Measurements from ENCODE around the gene MROH9.
"Not testable (repeated sequence)": the region's sequence is repeated elsewhere in the genome, so short reads cannot be mapped to it uniquely, and the experiment has no call there.

The MROH9 gene, protein sequence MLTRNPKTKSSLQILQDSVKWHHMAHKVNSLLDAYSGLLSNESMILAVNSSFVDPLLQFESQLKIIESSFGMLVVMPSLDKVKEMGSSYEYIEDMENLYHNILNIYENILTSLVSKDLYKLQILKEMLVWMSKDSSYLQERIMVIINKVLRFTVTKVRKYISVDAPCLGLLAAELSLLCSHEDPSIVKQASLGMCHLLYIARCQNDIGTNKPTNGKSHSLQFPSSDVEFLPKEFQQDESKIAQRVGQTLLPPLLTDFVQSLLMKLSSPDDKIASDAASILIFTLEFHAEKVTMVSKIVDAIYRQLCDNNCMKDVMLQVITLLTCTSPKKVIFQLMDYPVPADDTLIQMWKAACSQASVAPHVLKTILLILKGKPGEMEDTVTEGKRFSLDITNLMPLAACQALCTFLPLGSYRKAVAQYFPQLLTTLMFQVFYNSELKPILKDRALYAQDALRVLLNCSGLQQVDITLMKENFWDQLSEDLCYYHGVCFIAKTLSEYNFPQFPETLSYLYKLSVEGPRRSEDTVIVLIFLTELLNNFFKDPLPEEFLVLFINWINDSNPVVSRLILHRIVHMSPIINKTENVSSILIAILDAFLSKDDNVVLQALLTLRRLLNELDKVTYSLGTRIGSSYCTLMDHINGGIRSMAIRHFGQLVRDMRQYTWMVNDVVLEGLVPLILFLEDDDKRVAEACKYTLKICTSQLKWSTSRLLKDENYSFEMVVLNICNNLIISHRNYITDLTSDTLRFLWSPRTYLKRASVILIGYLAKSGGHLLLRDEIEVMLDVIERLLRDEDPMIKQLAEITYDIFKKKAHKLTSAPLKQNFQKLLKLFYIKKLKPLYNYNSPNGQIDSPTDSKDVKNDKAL

DNA sequence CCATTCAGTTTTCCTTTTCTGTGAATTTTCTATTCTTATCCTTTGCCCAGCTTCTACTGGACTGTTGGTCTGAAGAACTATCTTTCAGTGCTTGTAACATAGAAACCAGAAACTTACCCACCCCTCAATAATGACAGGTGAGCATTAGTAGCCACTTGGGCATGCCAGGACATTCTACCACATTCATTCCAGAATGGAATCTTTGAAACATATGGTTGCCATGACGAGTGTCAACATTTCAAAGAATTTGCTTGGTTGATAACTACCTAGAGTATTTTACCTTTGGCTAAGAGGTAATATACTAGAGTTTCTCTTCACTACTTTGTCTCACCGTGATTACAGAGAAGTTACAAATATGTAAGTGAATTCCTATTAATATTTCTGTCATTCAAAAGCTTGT is at the start of gene MROH9:
Gene MROH9 (plus strand): TSS at position 304 of the 400 bp plus-strand sequence. CDS start 10,023 bp downstream, outside the sequence.
- DNase-seq = no peak

DNA sequence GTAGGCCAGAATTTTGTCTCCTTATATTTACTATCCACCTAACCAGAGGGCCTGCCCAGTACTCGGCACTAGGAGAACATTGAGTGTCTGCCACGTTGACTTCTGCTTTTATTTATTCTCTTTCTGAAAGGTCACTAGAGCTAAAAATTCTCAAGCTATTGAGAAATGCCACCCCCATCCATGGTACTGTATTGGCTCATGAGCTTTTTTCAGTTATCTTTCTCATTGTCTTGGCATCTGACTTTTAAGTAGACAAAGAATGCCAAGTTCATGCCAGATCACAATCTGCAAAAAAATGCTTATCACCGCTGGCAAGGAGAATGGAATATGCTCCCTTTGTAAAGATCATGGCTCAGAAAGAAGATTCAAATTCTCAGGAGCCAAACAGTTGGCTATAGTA is 49.8 kb upstream of the MROH9 start:
- DNase-seq = no peak

DNA sequence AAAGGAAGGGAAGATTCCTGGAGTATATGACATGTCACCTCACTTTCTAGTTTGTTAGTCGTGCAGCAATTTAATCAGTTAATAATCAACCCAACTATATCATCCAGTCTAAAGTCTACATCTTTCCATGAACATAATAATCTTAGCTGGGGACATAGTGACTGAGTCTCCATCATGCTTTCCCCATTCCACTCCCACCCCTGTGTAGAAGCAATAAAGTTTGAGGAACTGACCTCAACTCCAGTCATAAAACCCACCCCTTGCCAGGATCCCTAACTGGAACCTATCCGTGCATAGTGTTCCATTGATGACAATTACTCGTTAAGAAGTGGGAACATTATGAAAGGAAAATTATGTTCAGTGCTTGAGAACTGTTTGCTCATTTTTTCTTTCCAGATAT is 48.9 kb upstream of the MROH9 start:
- no peak for DNase-seq

DNA sequence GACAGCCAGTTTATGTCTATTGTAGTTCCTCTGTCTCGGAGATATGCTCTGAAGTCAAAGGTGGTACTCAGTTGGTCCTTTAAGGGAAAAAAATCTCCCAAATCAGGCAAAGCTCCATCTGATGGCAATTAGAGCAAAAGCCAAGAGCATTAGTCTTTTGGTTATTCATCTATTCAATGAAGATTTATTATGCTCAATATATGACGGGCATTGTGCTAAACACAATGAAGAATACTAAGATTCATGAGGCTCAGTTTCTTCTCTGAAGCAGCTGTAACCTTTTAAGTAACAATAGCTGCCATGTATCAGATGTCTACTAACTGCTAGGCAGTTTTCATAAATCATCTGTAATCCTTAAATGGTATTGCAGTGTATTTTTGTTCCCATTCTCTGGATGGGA is 47.6 kb upstream of the MROH9 start:
- no peak for DNase-seq

DNA sequence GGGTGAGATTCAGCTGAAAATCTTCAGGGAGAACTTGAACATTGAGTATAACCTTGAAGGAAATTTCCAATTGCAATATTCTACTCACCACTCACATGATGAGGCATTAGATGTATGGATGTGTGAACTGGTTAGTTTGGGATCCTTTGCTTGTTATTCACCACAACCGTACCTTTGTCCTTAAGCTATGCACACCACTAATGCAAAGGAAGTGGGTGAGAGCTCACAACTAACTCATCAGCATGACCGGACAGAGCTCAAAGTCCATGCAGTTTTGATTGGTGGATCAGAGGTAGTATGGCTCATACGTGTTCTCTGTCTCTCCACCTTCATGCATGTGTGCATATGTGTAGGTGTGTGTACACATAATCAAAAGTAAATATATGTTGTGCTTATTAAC is 43.5 kb upstream of the MROH9 start:
- no peak for DNase-seq

DNA sequence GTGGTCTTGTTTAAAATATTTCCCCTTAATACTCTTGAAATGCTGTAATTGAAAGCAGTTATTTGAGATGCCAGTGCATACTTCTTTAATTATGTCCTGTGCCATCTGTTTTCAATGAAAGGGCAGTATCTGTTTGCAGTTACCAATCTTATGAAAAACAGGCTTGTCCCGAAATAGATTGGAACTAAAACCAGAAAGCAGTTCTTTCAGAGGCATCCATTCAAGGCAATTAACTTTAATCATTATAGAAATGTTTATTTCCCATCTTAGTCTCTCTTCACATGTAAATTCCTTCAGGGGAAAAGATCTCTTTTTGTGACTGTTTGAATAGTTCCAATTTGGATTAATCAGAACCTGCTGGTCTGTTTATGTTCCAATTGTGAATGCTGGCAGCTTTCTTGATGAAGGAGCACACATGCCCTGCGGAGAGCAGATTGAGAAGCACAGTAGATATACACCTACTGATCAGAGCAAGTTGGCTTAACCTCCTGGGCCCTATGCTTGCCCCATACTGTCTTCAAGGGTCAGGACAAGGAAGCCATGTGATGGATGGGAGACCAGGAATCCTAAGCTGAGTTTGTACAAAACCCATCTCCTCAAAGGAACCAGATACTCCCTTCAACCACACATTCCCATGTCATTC is 41.6 kb upstream of the MROH9 start:
- DNase-seq = no peak

DNA sequence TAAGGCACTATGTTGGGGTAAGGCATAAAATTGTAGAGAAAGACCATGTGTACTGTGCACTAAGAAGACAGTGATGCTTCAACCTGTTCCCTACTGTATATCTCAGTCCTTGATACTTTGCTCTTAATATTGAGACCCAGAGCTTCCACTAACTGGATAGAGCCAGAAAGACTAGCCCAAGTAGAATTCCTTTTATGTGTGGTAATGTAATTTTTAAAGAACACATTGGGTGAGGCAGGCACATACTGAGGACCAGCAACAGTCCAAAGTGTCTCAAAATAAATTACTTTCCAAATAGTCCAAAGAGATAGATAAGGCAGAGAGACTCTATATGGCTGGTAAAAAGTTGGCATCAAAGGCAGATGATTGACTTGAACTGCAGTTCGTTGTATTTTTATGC is 31.4 kb upstream of the MROH9 start:
- DNase-seq = no peak

DNA sequence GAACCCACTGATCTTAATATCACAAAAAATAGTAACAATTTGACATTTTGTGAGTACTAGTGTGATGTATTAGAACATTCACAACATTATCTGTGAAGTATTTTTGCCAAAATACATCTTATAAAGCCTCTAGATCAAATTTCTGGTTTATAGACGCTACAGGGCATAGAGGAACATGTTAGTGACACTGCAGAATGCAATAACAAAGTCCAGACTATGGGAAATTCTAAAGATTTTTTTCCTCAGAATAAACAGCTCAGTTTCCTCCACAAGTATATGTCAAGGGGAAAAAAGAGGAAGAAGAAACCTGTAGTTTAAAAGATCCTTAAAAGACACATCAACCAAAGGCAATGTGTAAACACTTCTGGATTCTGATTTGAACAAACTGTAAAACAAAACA is 26.4 kb upstream of the MROH9 start:
- no peak for DNase-seq

DNA sequence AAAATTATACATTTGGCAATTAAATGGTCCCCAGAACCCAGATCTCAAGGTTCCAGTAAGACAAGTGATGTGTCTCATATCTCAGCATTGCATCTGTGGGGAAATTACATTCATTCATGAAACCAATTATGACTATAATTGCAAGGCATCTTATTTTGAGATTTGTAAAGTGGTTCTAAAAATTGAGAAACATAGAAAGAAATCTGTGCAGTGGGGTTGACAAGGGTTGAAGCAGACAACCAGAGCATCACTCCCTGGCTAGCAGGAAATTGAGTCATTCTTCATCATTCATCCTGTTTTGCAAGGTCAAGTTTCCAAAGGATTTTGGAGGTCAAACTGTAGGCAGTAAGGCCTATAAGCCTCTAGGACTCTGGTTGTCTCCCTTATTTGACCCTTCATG is 25.1 kb upstream of the MROH9 start:
- DNase-seq = no peak

DNA sequence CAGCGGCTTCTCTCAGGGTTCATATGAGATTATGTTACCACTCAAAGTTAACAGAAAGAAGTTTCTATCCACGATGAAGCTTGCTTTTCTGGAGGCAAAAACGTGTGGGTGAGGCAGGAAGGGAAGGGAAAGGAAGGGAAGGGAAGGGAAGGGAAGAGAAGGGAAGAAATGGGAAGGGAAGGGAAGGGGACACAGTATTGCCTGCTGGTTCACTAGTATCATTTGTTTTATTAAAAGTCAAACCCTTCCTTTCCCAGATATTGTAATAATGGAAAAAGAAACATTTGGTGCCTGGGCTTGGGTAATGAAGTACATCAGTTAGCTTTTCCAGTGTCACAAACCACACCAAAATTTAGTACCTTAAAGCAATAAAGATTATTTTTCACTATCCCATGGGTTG is 18.0 kb upstream of the MROH9 start:
- no peak for DNase-seq

DNA sequence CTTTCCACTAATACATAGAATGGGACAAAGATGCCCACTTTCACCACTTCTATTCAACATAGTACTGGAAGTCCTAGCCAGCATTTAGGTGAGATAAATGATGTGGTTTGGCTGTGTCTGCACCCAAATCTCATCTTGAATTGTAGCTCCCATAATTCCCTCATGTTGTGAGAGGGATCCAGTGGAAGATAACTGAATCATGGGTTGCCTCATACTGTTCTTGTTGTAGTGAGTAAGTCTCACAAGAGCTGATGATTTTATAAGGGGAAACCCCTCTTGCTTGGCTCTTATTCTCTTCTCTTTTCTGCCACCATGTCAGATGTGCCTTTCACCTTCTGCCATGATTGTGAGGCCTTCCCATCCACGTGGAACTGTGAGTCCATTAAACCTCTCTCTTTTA is 10.7 kb upstream of the MROH9 start:
- DNase-seq = not testable (repeated sequence)

DNA sequence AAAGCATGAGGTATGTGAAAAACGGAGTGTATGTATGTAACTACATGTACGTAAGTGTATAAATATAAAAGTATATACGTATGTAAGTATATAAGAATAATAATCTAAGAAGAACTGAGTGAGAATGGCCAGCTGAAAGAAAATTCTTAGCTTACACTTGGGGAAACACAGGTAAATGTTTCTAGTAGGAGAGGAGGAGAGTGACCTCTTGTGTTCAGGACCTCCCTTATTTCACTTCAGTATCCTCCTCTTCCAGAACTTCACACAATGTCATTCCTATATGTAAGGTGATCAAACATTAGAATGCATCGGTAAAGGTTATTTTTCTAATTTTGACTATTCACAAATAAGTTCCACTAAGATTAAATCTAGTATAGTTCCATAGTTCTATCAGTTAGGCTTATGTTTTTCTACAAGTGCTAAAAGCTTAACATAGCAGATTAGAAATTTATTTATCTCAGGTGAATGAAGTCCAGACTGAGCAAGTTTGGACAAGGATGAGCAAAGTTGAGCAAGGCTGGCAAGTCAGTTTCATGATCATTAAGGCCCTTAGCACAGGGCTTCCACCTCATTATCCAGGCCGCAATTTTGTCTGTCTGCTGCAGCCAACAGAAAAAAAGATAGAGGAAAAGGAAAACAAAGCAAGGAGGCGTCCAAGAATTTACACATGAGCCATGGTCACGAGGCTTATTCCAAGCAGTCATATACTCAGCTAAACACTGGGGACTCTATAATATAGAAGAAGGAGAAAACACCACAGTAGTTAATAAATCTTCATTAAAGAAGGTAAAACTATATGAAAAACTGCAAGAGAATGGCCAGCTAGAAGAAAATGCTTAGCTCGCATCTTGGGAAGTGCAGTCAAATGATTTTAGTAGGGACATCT is 7.1 kb upstream of the MROH9 start:
- DNase-seq = no peak

DNA sequence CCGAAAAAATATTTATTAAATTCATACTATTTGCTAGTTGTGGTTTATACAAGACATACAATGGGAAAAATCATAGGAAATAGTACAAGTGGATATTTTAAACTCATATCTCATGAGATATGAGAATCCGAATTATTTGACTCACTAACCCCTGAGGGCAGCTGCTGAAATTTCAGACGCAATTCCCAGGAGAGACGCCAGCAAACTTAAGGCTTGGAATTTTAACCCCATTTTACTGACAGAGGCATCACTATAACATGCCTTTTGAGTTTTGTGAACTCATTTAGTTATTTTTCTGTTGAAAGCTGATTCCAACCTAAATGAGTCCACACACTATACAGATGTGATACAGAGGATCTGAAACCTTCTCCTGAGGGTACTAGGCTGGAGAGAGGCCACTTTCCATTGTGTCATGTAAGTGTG is 5.9 kb upstream of the MROH9 start:
- DNase-seq = no peak

DNA sequence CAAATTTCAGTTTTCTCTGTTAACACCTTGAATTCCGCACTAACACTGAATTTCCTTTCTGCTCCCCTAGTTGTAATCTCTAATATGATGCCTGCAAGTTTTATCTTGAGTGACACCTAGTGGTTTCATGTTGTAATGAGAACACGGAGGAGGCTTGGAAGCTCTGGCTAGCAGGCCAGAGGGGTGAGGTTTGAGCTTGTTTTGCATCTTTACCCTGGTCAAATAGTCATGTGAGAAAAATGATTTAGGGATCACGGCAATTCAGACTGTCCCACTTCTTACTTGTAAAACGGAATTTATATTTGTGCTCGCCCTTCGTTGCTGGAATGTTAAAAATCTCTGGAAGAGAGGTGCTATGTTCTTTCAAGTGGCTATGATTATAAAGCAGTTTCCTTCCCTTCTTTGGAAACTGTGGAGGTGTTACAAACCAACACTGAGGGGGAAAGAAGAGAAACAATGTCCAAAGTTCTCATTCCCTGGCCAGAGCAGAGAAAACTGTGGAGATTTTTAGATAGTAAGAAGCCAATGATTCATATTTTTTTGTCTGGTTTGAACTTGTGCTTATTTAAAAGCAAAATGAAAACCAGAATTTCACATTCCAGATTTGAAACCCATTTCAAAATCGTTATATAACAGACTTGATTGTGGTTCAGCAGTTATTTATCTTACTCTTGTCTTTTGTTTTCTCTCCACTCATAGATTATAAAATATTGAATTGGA is 5.3 kb upstream of the MROH9 start:
- peak; percentile 45 for DNase-seq

DNA sequence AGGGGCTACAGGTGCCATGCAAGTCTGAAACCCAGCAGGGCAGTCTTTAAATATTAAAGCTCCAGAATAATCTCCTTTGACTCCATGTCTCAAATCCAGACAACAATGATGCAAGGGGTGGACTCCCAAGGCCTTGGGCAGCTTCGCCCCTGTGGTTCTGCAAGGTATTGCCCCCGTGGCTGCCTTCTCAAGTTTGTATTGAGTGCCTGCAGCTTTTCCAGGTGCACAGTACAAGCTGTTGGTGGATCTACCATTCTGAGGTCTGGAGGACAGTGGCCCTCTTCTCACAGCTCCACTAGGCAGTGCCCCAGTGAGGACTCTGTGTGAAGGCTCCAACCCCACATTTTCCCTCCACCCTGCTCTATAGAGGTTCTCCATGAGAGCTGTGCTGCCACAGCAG is 3.7 kb upstream of the MROH9 start:
- DNase-seq = no peak

DNA sequence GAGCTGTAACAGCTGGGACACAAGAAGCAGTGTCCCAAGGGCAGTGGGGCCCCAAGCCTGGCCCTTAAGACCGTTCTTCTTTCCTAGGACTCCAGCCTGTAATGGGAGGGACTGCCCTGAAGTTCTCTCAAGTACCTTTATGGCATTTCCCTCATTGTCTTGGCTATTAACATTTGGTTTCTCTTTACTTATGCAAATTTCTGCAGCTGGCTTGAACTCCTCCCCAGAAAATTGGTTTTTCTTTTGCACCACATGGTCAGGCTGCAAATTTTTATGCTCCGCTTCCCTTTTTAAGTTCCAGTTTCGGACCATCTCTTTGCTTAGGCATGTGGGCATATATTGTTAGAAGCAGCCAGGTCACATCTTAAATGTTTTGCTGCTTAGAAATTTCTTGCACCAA is 3.1 kb upstream of the MROH9 start:
- DNase-seq = no peak

DNA sequence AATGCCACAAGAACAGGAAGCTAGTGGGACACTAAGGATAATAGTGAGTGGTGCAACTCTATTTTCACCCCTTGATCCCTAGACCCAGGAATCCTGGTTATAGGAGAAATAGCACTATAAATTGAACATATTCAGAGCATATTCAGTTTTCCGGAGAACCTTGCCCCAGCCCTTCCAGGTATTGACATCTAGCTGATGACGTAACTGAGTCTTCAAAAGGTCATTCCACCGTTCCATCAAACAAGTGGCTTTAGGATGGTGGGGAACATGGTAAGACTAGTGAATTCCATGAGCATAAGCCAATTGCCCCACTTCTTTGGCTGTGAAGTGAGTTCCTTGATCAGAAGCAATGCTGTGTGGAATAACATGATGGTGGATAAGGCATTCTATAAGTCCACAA is 2.9 kb downstream of the MROH9 start:
- DNase-seq = no peak

DNA sequence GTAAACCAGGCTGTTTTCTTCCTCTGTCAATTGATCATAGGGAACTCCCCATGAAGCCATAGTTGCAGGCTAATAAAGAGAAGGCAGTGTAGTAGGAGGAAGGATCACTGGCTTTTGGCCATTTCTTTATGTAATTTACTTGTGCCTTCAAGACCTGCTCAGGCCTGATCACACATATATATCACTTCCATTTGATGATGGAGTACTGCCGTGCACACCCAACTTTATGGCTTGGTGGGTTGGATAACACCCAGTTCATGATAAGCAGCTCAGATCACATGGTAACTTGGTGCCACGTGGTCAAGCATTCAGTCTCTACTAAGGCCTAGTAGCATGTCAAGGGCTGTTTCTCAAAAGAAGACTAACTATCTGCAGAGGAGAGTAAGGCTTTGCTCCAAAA is 4.1 kb downstream of the MROH9 start:
- no peak for DNase-seq

DNA sequence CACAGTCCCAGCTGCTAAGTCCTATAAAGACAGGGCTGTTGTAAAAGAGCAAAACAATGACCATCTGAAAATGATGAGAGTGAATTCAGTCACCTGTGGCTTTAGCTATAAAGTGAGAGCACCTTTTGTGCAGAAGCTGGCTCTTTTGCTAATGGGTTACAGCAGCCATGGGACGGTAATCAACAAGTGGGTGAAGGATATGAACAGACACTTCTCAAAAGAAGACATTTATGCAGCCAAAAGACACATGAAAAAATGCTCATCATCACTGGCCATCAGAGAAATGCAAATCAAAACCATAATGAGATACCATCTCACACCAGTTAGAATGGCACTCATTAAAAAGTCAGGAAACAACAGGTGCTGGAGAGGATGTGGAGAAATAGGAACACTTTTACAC is 16.4 kb downstream of the MROH9 start:
- DNase-seq = not testable (repeated sequence)

DNA sequence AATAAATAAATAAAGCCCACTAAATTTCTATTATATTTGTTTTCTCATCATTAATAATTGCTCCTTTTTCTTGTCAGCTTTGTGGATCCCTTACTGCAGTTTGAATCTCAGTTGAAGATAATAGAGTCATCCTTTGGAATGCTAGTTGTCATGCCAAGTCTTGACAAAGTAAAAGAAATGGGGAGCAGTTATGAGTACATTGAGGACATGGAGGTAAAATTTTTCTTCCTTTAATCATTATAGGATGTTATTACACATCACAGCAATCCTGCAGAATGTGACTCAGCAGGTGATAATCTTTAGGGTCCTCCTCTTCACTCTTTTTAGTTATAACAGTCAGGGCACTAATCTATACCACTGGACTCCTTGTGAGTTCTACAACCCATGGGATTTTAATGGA is 24.1 kb downstream of the MROH9 start:
- no peak for DNase-seq

DNA sequence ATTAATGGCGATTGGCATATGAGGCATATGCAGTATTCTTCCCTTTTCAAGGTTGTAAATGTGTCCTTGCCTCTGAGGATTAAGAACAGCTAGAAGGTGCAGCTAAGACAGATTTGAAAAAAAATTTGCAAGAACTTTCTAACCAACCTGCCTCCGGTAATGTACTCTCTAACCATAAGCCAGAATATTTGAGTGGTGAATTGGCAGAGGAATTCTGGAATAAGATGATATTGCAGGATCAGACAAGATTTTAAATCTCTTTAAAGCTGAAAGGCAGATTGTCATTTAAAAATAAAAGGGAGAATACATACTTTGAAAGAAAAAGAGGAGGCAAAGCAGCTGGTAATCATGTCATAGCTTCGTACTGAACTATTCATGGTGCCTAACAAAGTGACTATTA is 29.2 kb downstream of the MROH9 start:
- no peak for DNase-seq

Data from NCI-H1092 (cell line).